GM12878 (cell line): ENCODE results near the gene MICA. TPM values are rescaled to one million over a fixed set of nuclear protein-coding genes. Genes with fewer than 3 reads are reported as not detected.

Source experiments
- ATAC-seq: fragments of 200-7000 bp; cut with Tn5 transposase; 3 replicates; pipeline ENCODE4 v1.9.1; 2020; ENCODE audit warnings: mild to moderate bottlenecking, moderate library complexity
- BruUV-seq: library from RNA; stranded (reverse); fragments of 400-500 nt; replicated peaks from 2 replicates; lab custom pipeline; 2021; lab: Mats Ljungman, UMichigan
- CTCF ChIA-PET: fragments of 300-600 bp; sonication (Branson Sonifier 250); formaldehyde crosslinking; extraction: SDS; loops from one replicate; lab custom pipeline; 2021; ENCODE audit warnings: inconsistent platforms; lab: Yijun Ruan, JAX
- POLR2A ChIA-PET: fragments of 350-600 bp; formaldehyde crosslinking; extraction: SDS; loops from one replicate; lab custom pipeline; 2021; ENCODE audit warnings: inconsistent platforms; lab: Charles Lee
- RAD21 ChIA-PET: fragments of 300-600 bp; sonication (Branson Sonifier 250); formaldehyde crosslinking; loops from one replicate; lab custom pipeline; 2023; ENCODE audit warnings: antibody characterized with exemption; ENCODE audit not compliant: unreplicated experiment; lab: Charles Lee
- SMC1A ChIA-PET: fragments of 300-600 bp; sonication (Branson Sonifier 250); formaldehyde crosslinking; loops from one replicate; lab custom pipeline; 2023; ENCODE audit not compliant: unreplicated experiment, uncharacterized antibody; lab: Charles Lee
- DNase-seq: peaks from one replicate; pipeline ENCODE4 v3.0.0-alpha.2; 2011; ENCODE audit warnings: low read depth, low spot score
- FAIRE-seq: peaks from 3 replicates; lab custom pipeline; 2011; peaks lifted over from hg19 to GRCh38; lab: Jason Lieb, UNC
- H2AFZ ChIP-seq: 2 replicates; pipeline ENCODE4 v1.6.0; 2011; ENCODE audit warnings: low read depth, low read length, control low read depth; ENCODE audit not compliant: control insufficient read depth
- H3K27ac ChIP-seq: 2 replicates; pipeline ENCODE4 v1.5.1; 2011; ENCODE audit warnings: control low read depth; ENCODE audit not compliant: control insufficient read depth, insufficient read depth
- H3K27me3 ChIP-seq, 2 experiments: replicated peaks in 1 of 2; 2 replicates each; pipeline versions ENCODE4 v1.6.0 to v1.6.1; 2011; ENCODE audit warnings: low read length in 1 of 2; ENCODE audit not compliant: control insufficient read depth in 2 of 2, insufficient read depth in 2 of 2
- H3K36me3 ChIP-seq, 2 experiments: 2 replicates each; pipeline ENCODE4 v1.5.1; 2011; ENCODE audit warnings: low read length in 1 of 2; ENCODE audit not compliant: control insufficient read depth in 2 of 2, insufficient read depth in 2 of 2
- H3K4me1 ChIP-seq: 2 replicates; pipeline ENCODE4 v1.6.1; 2011; ENCODE audit warnings: mild to moderate bottlenecking, low read length, moderate library complexity, mixed read lengths; ENCODE audit not compliant: control insufficient read depth, insufficient read depth
- H3K4me2 ChIP-seq: 2 replicates; pipeline ENCODE4 v1.6.0; 2011; ENCODE audit warnings: control low read depth; ENCODE audit not compliant: control insufficient read depth, insufficient read depth
- H3K4me3 ChIP-seq: fragments of 200-600 bp; sonication (generic); 2 replicates; pipeline ENCODE4 v1.5.1; 2016
- H3K79me2 ChIP-seq: 2 replicates; pipeline ENCODE4 v1.6.0; 2011; ENCODE audit warnings: low read length; ENCODE audit not compliant: control insufficient read depth, insufficient read depth
- H3K9ac ChIP-seq: 2 replicates; pipeline ENCODE4 v1.8.0; 2011; ENCODE audit warnings: low read length, control low read depth, mixed read lengths; ENCODE audit not compliant: control insufficient read depth, insufficient read depth
- H3K9me3 ChIP-seq: replicated peaks from 3 replicates; pipeline ENCODE4 v1.5.1; 2011; ENCODE audit warnings: mild to moderate bottlenecking, low read length; ENCODE audit not compliant: control insufficient read depth, insufficient read depth
- H4K20me1 ChIP-seq: 2 replicates; pipeline ENCODE4 v1.6.0; 2011; ENCODE audit not compliant: control insufficient read depth, insufficient read depth
- ASH2L ChIP-seq: fragments of 300-600, 200-600 bp; sonication (generic); IDR thresholded peaks from 2 replicates; pipeline ENCODE4 v1.6.1; 2017; ENCODE audit warnings: low read depth, mild to moderate bottlenecking, borderline replicate concordance
- BACH1 ChIP-seq: fragments of 450-650 bp; IDR thresholded peaks from 2 replicates; pipeline ENCODE4 v1.6.1; 2017; ENCODE audit warnings: mild to moderate bottlenecking, borderline replicate concordance
- BMI1 ChIP-seq: fragments of 450-650 bp; IDR thresholded peaks from 2 replicates; pipeline ENCODE4 v1.6.1; 2016; ENCODE audit warnings: mild to moderate bottlenecking, moderate library complexity, borderline replicate concordance
- CBX3 ChIP-seq: fragments of 200-600 bp; sonication (generic); IDR thresholded peaks from 2 replicates; pipeline ENCODE4 v1.6.1; 2016; ENCODE audit warnings: low read depth, borderline replicate concordance
- CBX5 ChIP-seq: sonication (generic); IDR thresholded peaks from 2 replicates; pipeline ENCODE4 v1.6.1; 2016; ENCODE audit warnings: low read depth, moderate library complexity, mild to moderate bottlenecking, inconsistent platforms
- CEBPB ChIP-seq, 2 experiments: fragments of 150-350 bp in 1 of 2; IDR thresholded peaks; 2 replicates each; pipeline ENCODE4 v1.6.1; 2012 to 2014; ENCODE audit warnings: low read depth in 2 of 2, low read length in 2 of 2, borderline replicate concordance in 1 of 2, inconsistent platforms in 1 of 2
- NBN ChIP-seq: fragments of 450-650 bp; IDR thresholded peaks from 2 replicates; pipeline ENCODE4 v1.6.1; 2016
- NR2C2 ChIP-seq: IDR thresholded peaks from 2 replicates; pipeline ENCODE4 v1.6.1; 2011; ENCODE audit warnings: borderline replicate concordance, low read depth; ENCODE audit not compliant: control insufficient read depth, insufficient read length
- POLR2AphosphoS5 ChIP-seq: IDR thresholded peaks from 2 replicates; pipeline ENCODE4 v1.6.1; 2011; ENCODE audit warnings: mild to moderate bottlenecking, low read length, inconsistent platforms
- RUNX3 ChIP-seq: IDR thresholded peaks from 2 replicates; pipeline ENCODE4 v1.6.1; 2012; ENCODE audit warnings: low read length, inconsistent platforms
- SIN3A ChIP-seq: IDR thresholded peaks from 2 replicates; pipeline ENCODE4 v1.6.1; 2012; ENCODE audit warnings: low read depth, low read length, improper control_type of control experiment
- SMAD1 ChIP-seq: fragments of 450-650 bp; IDR thresholded peaks from 2 replicates; pipeline ENCODE4 v1.6.1; 2018; ENCODE audit warnings: mild to moderate bottlenecking, low read depth; ENCODE audit not compliant: partially characterized antibody
- SPI1 ChIP-seq: IDR thresholded peaks from 2 replicates; pipeline ENCODE4 v1.6.1; 2011; ENCODE audit warnings: low read depth, mild to moderate bottlenecking, low read length, moderate library complexity, borderline replicate concordance; ENCODE audit not compliant: insufficient read depth
- TCF7 ChIP-seq: IDR thresholded peaks from 2 replicates; pipeline ENCODE4 v1.6.1; 2014; ENCODE audit warnings: antibody characterized with exemption, borderline replicate concordance
- ZNF384 ChIP-seq: IDR thresholded peaks from 2 replicates; pipeline ENCODE4 v1.6.1; 2012; ENCODE audit warnings: low read depth, mild to moderate bottlenecking, low read length, improper control_type of control experiment, borderline replicate concordance
- WGBS: methylation state at CpG from one replicate; pipeline ENCODE4 v1.1.6; 2016; ENCODE audit warnings: low lambda C conversion rate; ENCODE audit not compliant: insufficient replicate concordance, insufficient coverage; ENCODE audit errors: missing lambda C conversion rate; 5-methylcytosine and 5-hydroxymethylcytosine counted together
- in situ Hi-C: fragments of 300-500 bp; cut with MboI; formaldehyde crosslinking; loops from 9 replicates; pipeline ENCODE4 v1.14.3; 2018; ENCODE audit warnings: mixed read lengths
- intact Hi-C: fragments of 100-400 bp; cut with micrococcal nuclease; formaldehyde crosslinking; loops from one replicate; pipeline ENCODE4 v1.14.2; 2022; ENCODE audit not compliant: unreplicated experiment
- polyA plus RNA-seq, 11 experiments: library from polyadenylated mRNA; depleted of rRNA in 4 of 11; unstranded in 6 of 11; stranded (reverse) in 5 of 11; fragments of >200 nt; fragmentation: Nextera tagmentation in 4 of 11; fragmentation: Illumina TruSeq in 1 of 11; extraction: Ambion mirVana in 4 of 11; extraction: Trizol in 1 of 11; gene quantifications; 1 replicate in 1 of 11; 2 replicates in 10 of 11; pipeline versions ENCODE4 v1.2.1 to v1.2.3, GENCODE V29; 2011 to 2016; ENCODE audit warnings: inconsistent platforms in 2 of 11, missing spikeins in 2 of 11, low read depth in 1 of 11
- total RNA-seq, 4 experiments: library from RNA; depleted of rRNA in 3 of 4; stranded (reverse); fragments of >200 nt in 3 of 4; fragmentation: Illumina TruSeq in 1 of 4; extraction: Trizol in 1 of 4; gene quantifications; 2 replicates each; pipeline versions ENCODE4 v1.2.1 to v1.2.3, GENCODE V29; 2013 to 2021
- TF ChIP-seq, protein P1 (sequence below): IDR thresholded peaks from 2 replicates; pipeline ENCODE4 v1.6.1; 2012; ENCODE audit warnings: low read depth, low read length, improper control_type of control experiment
- TF ChIP-seq, protein P2 (sequence below): fragments of 450-650 bp; IDR thresholded peaks from 2 replicates; pipeline ENCODE4 v1.6.1; 2014; ENCODE audit warnings: mild to moderate bottlenecking
- TF ChIP-seq, protein P3 (sequence below): IDR thresholded peaks from 2 replicates; pipeline ENCODE4 v1.6.1; 2011; ENCODE audit warnings: low read depth, low read length, improper control_type of control experiment, borderline replicate concordance

The MICA gene
- total and polyA plus RNA-seq, 10 of the 15 experiments (the other 5 are each of a cell fraction or from before 2014, with no cell fraction given), result 3.6 to 10.5 (median 6.9) TPM

DNA sequence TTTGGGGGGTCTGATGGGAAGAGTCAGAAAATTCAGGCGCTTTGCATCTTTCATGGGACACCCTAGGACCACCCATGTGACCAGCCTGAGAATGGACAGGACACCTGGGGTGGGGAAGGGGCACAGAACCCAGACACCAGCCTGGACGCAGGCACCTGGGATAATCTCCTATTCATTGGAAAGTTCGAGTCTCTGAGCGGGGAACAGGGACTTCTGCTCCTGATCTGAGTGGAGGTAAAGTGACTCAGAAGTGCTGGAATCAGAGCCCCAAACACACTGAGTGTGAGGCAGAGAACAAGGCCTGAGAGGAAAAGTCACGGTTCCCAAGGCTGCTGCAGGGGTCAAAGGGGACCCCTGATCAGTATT, 47.8 kb upstream of the MICA start (continued):
- TF ChIP-seq, protein P1, sequence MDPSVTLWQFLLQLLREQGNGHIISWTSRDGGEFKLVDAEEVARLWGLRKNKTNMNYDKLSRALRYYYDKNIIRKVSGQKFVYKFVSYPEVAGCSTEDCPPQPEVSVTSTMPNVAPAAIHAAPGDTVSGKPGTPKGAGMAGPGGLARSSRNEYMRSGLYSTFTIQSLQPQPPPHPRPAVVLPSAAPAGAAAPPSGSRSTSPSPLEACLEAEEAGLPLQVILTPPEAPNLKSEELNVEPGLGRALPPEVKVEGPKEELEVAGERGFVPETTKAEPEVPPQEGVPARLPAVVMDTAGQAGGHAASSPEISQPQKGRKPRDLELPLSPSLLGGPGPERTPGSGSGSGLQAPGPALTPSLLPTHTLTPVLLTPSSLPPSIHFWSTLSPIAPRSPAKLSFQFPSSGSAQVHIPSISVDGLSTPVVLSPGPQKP, result no peak
- TF ChIP-seq, protein P2, sequence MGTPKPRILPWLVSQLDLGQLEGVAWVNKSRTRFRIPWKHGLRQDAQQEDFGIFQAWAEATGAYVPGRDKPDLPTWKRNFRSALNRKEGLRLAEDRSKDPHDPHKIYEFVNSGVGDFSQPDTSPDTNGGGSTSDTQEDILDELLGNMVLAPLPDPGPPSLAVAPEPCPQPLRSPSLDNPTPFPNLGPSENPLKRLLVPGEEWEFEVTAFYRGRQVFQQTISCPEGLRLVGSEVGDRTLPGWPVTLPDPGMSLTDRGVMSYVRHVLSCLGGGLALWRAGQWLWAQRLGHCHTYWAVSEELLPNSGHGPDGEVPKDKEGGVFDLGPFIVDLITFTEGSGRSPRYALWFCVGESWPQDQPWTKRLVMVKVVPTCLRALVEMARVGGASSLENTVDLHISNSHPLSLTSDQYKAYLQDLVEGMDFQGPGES, result no peak
- no peak for TF ChIP-seq CBX5

DNA sequence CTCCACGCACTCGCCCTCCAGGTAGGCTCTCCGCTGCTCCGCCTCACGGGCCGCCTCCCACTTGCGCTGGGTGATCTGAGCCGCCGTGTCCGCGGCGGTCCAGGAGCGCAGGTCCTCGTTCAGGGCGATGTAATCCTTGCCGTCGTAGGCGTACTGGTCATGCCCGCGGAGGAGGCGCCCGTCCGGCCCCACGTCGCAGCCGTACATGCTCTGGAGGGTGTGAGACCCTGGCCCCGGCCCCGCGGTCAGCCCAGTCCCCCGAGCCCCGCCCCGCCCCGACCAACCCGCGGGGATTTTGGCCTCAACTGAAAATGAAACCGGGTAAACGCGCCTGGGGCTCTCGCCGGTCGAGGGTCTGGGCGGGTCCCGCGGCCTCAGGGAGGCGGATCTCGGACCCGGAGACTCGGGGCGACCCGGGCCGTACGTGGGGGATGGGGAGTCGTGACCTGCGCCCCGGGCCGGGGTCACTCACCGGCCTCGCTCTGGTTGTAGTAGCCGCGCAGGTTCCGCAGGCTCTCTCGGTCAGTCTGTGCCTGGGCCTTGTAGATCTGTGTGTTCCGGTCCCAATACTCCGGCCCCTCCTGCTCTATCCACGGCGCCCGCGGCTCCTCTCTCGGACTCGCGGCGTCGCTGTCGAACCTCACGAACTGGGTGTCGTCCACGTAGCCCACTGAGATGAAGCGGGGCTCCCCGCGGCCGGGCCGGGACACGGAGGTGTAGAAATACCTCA, 47.0 kb upstream of the MICA start:
- ChIA-PET RAD21 (no interaction called here), CTCF (no interaction called here), SMC1A (no interaction called here), POLR2A (no interaction called here)
- H3K27ac ChIP-seq, result peak overlapping the region; percentile 99
- intact Hi-C loops (loop anchor here (2.0 kb wide), 1 partner anchor 84 kb away; the partner anchor contains the start of gene HLA-C), in situ Hi-C loops (no loop called here)
- H2AFZ ChIP-seq, result no peak overlapping the region
- H3K4me3 ChIP-seq, result peak overlapping the region; percentile 68; the same call in 1 of the 2 replicates
- H3K9ac ChIP-seq, result peak overlapping the region; percentile 99
- DNase-seq, result no peak
- no peaks in the 10 kb centered on the region; the same call in 1 of the 3 replicates for H3K9me3 ChIP-seq
- ATAC-seq, result peak; percentile 43
- TSS peak; percentile 76 for BruUV-seq
- peaks cover 37% of the 10 kb centered on the region for H3K79me2 ChIP-seq
- FAIRE-seq, result no peak
- peaks cover 14% of the 10 kb centered on the region for H3K4me1 ChIP-seq
- H3K27me3 ChIP-seq, result no peaks in the 10 kb centered on the region
- WGBS, result under 1% methylated on average over 27 of the region's 83 CpGs
- H3K36me3 ChIP-seq, result peaks cover 15 to 26% of the 10 kb centered on the region in 2 experiments
- H3K4me2 ChIP-seq, result peak overlapping the region; percentile 93; the same call in 1 of the 2 replicates
- H4K20me1 ChIP-seq, result peaks cover 20% of the 10 kb centered on the region
- TF ChIP-seq, protein P3, sequence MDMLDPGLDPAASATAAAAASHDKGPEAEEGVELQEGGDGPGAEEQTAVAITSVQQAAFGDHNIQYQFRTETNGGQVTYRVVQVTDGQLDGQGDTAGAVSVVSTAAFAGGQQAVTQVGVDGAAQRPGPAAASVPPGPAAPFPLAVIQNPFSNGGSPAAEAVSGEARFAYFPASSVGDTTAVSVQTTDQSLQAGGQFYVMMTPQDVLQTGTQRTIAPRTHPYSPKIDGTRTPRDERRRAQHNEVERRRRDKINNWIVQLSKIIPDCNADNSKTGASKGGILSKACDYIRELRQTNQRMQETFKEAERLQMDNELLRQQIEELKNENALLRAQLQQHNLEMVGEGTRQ, result no peak
- TF ChIP-seq NBN, result no peak
- TF ChIP-seq POLR2AphosphoS5, result peak; percentile 24; the same call in 1 of the 2 replicates
- no peak for TF ChIP-seq CEBPB (IDR thresholded peaks at IDR 0.05; ENCODE audit: borderline replicate concordance in 1 of 2, low read depth in 2 of 2, low read length in 2 of 2)
- no peak for TF ChIP-seq SIN3A
- no peak for TF ChIP-seq ASH2L
- peak; percentile 32; the same call in 1 of the 2 replicates for TF ChIP-seq BACH1
- 0 out of 2 replicates have a peak, but pooled peaks have one; percentile 9 for TF ChIP-seq RUNX3
- no peak for TF ChIP-seq ZNF384
- TF ChIP-seq SPI1, result no peak
- no peak for TF ChIP-seq BMI1
- no peak for TF ChIP-seq TCF7
- TF ChIP-seq CBX3, result no peak
- no peak for TF ChIP-seq NR2C2
- peak; percentile 24 for TF ChIP-seq SMAD1
